Keratinocyte (primary cell): ENCODE measurements around the gene EYS.

Experiments
- EZH2 ChIP-seq: IDR thresholded peaks from one replicate; pipeline ENCODE4 v1.6.1; 2012; ENCODE audit warnings: inconsistent platforms, mild to moderate bottlenecking, low read length, moderate library complexity
- TF ChIP-seq, protein P1 (sequence below), 3 experiments: IDR thresholded peaks in 1 of 3; conservative IDR thresholded peaks in 1 of 3; optimal IDR thresholded peaks in 1 of 3; 2 replicates in 2 of 3; 3 replicates in 1 of 3; pipeline versions ENCODE3 to v1.5.1; 2011; ENCODE audit warnings: low read length in 3 of 3, mild to moderate bottlenecking in 3 of 3, moderate library complexity in 2 of 3, control low read depth in 1 of 3, inconsistent platforms in 1 of 3; ENCODE audit not compliant: insufficient read depth in 2 of 3; ENCODE audit errors: extremely low read depth in 1 of 3

DNA sequence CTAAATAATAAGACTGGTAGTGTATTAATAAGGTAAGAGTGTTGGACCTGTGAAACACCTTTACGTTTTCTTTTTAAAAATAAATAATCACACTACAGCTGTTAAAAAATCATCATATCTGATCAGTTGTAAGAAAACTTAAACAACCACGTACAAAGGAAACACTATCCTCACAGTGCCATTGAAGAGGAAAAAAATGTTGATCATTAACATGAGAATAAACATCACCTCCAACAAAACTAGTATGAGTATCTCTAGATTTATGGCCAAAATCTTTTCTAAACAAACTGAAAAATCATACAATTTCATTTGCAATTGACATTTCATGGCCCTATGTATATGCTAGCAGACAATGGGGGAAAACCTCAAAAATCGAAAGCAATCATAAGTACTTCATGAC is 590 bp downstream of the EYS start:
- TF ChIP-seq EZH2 = no peak
- TF ChIP-seq, protein P1, sequence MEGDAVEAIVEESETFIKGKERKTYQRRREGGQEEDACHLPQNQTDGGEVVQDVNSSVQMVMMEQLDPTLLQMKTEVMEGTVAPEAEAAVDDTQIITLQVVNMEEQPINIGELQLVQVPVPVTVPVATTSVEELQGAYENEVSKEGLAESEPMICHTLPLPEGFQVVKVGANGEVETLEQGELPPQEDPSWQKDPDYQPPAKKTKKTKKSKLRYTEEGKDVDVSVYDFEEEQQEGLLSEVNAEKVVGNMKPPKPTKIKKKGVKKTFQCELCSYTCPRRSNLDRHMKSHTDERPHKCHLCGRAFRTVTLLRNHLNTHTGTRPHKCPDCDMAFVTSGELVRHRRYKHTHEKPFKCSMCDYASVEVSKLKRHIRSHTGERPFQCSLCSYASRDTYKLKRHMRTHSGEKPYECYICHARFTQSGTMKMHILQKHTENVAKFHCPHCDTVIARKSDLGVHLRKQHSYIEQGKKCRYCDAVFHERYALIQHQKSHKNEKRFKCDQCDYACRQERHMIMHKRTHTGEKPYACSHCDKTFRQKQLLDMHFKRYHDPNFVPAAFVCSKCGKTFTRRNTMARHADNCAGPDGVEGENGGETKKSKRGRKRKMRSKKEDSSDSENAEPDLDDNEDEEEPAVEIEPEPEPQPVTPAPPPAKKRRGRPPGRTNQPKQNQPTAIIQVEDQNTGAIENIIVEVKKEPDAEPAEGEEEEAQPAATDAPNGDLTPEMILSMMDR (optimal IDR thresholded peaks at IDR 0.05 in 1 of 3, IDR thresholded peaks at IDR 0.05 in 1 of 3, conservative IDR thresholded peaks at IDR 0.05 in 1 of 3; ENCODE audit: extremely low read depth in 1 of 3, insufficient read depth in 2 of 3, low read length in 3 of 3) = no peak
